Activated CD8-positive, alpha-beta memory T cell treated with anti-CD3 and anti-CD28 coated beads for 36 hours (primary cell): ENCODE data around the gene ABHD14A. TPM values are rescaled to one million over a fixed set of nuclear protein-coding genes. Genes with fewer than 3 reads are reported as not detected.

ENCODE experiments used
- CTCF ChIA-PET: fragments of 350-600 bp; sonication (Branson Sonifier 250); formaldehyde crosslinking; loops from one replicate; lab custom pipeline; 2021; ENCODE audit warnings: antibody characterized with exemption; lab: Charles Lee
- POLR2A ChIA-PET: fragments of 350-600 bp; sonication (Branson Sonifier 250); formaldehyde crosslinking; loops from one replicate; lab custom pipeline; 2021; ENCODE audit warnings: antibody characterized with exemption; lab: Charles Lee
- total RNA-seq, 2 experiments: library from RNA; stranded (reverse); gene quantifications; one replicate each; pipeline ENCODE4 v1.2.3, GENCODE V29; 2021

Gene ABHD14A
- total RNA-seq, 2 experiments from 2014 or later: 14.4 to 14.5 TPM

DNA sequence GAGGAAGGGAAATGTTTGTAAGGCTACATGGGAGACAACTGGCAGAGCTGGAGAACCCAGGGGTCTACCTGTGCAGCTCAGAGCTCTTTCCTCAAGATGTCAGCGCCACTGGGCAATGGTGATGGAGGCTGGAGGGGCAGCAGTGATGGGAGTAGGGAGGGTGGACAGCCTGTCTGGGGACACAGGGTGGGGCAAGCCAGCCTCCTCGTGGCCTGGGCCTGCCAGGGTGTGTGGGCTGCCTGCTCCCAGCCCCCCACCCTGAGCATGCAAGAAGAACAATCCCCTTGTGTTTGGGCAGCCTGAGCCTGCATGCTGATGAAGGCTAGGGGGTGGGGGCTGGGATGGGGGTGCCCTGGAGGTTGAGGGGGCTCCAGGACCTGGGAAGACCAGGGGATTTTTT is 8.8 kb upstream of the ABHD14A start:
- CTCF ChIA-PET: interaction anchor here (1.3 to 4.4 kb wide), 3 partner anchors 8 to 24 kb away, joined by 3 to 17 read pairs (median 15); partner anchors contain the start of genes ABHD14A, ABHD14B, PARP3 and RRP9
- POLR2A ChIA-PET: interaction anchor here (1.1 kb wide), 1 partner anchor 30 kb away, joined by 3 read pairs; no protein-coding TSS in a partner anchor

DNA sequence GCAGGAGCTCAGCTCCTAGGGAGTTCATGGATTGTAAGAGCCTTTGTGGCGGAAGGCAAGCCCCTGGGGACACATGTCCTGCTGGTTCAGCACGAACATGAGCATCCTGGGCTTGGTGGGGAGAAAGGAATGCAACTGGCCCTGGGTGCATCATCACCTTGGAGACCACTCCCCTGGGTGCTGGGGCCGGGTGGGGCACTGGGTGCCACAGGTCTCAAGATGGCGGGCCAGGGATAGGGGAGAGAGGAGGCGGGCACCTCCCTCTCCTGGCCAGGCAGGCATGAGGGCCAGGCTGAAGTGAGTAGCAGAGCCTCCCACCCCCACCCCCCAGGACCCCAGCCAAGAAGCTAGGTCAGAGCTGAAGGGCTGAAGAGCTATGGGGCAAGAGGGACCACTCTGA is 8.4 kb upstream of the ABHD14A start:
- POLR2A ChIA-PET: no interaction called here

DNA sequence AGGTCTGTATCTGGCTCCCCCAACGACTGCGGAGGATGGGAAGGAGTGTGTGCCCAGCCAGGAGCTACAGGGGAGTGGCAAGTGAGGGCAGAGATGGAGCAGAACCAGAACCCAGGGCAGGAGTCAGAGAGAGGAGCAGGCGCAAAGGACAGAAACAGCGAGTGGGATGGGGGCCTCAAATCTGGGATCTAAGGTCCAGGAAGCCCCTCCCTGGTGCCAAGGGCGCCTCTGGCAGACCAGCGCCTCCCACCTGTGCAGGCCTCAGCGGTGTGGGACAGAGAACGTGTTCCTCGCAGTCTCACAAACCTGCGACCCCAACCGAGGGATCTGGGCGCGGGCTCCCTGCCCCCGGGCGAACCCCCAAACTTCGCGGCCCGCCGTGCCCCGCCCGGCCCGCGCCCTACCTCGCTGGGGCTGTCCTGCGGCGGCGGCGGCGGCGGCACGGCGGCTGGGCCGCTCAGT is 7.9 kb upstream of the ABHD14A start:
- ChIA-PET CTCF (interaction anchor here (1.4 to 4.4 kb wide), 2 partner anchors 25 to 188 kb away, joined by 3 to 15 read pairs; partner anchors contain the start of genes PARP3, POC1A and RRP9), POLR2A (no interaction called here)

More for the DNA sequence above, 8.4 kb upstream of the ABHD14A start:
- CTCF ChIA-PET: interaction anchor here (1.4 to 4.4 kb wide), 2 partner anchors 24 to 188 kb away, joined by 3 to 15 read pairs; partner anchors contain the start of genes PARP3, POC1A and RRP9

DNA sequence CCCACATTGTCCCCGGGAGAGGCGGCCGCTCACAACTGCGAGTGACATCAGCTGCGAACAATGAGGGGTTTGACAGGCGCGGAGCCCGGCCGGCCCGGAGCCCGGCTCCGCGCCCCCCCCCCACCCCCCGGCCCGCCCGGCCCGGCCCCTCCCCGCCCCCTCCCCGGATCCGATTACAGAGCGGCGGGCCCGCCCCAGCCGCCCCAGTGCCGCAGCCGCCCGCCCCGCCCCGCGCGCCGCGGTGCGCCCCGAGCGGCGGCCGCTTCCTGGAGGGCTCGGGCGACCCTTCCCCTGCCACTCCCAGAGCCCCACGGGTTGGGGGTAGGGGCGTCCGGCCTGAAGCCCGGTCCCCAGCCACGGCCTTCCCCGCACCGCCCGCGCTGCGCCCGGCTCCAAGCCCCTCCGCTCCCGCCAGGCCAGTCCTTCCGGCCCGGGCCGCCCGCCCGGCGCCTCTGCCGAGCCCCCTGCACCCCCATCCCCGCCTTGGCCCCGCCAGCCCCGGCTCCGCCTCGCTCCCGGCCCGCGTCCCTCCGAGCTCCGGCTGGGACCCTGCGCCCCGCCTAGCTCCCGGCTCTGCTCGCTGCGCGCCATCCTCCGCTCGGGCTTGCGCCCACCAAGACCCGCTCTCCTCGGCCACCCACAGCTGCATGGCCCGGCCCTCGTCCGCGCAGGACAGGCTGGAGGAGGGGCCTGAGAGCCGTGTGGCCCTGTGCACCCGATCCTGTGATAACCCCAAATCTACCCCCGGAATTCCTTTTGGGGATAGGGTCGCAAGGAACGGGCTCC is 7.3 kb upstream of the ABHD14A start, which contains the start of gene PCBP4:
TSS of gene PCBP4 (minus strand) at position 71 of the 786 bp plus-strand sequence. CDS start 6,214 bp downstream, outside the sequence.
- ChIA-PET POLR2A (interaction anchor here (0.9 to 1.4 kb wide), 2 partner anchors 14 to 26 kb away, joined by 3 to 4 read pairs; partner anchors contain the start of genes PARP3 and RRP9), CTCF (interaction anchor here (0.6 to 4.4 kb wide), 3 partner anchors 26 to 1459 kb away, joined by 3 to 15 read pairs (median 5); partner anchors contain the start of genes PARP3, POC1A and RRP9)

DNA sequence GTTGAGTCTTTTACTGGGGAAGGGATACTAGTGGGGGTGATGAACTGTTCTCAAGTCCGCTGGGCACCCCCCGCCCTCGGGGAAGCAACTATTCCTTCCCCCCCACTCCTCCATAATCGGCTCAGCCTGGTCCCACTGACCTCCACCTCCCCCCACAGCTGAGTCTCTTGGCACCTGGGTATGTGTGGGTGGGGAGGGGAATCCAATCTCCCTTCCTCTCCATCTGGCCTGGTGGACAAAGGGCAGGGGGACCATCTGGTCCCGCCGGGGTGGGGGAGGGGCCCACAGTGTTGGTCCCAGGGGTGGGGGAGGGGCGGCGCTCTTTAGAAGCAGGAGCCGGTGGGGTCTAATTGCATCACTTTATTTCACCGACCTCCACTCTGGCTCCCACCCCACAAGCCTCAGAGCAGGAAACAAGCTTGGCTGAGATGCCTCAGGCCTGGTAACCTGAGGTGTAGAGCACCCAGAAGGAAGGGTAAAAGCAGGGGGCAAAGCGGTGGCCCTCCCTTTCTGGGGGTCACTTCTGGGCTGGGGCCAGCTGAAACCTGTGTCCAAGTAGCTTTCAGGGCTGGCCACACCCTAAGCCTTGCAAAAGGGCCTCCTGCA is 6.6 kb upstream of the ABHD14A start:
- ChIA-PET POLR2A (interaction anchor here (0.9 to 1.4 kb wide), 2 partner anchors 14 to 27 kb away, joined by 3 to 4 read pairs; partner anchors contain the start of genes PARP3 and RRP9), CTCF (interaction anchor here (0.6 to 4.4 kb wide), 3 partner anchors 14 to 1459 kb away, joined by 3 to 15 read pairs (median 5); partner anchors contain the start of genes PARP3 and RRP9)

DNA sequence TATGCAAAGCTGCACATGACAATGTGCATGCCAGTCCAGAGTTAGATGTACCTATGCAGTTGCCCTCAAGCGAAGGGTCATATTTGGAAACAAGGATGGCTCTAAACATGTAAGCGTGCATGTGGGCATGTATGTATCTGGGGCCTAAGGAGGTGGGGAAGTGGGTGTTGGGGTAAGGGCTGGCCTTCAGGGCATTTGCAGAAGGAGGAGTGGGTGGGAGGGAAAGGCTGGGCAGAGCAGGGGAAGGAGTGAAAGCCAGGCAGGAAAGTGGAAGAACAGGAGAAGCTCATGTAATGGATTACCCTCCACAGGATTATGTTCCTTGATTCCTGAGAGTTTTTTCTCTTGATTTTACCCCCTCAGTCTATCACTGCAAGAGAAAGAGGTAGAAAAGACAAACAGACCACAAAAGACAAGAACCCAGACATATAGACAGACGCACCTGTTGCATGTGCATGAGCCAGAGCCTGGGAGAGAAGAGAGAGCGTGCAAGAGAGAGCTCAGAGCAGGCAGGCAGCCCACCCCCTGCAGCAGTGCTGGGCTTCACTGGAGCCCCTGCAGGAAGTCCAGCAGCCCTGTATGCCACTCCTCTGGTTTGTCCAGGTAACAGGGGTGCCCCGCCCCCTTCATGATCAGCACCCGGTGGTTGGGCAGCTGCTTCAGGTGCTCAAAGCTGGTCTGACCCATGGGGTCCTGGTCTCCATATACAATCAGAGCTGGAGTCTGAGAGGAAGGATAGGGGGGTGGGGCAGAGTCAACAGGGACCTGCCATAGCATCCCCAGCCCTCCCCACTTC is 5.8 kb upstream of the ABHD14A start:
- ChIA-PET POLR2A (no interaction called here), CTCF (interaction anchor here (0.7 to 1.4 kb wide), 3 partner anchors 11 to 27 kb away, joined by 3 to 5 read pairs (median 3); partner anchors contain the start of gene RRP9)

DNA sequence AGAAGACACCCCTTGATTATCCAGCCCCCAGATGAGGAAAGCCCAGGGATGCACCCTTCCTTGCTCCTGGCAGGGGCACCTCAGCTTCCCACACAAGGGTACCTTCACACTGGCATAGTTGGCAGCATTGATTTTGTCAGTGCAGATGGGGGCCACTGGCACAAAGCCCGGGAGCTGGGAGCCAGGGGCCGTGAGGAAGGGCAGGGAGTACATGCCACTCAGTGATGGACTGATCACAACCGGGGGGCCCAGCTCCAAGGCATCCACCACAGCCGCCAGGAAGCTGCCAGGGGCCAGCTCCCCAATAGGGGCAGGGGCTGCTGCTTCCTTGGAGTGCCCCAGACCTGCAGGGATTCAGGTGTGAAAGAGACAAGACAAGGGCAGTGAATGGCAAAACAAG is 5.0 kb upstream of the ABHD14A start:
- ChIA-PET POLR2A (no interaction called here), CTCF (interaction anchor here (0.7 to 1.4 kb wide), 2 partner anchors 12 to 28 kb away, joined by 3 to 5 read pairs; partner anchors contain the start of gene RRP9)

DNA sequence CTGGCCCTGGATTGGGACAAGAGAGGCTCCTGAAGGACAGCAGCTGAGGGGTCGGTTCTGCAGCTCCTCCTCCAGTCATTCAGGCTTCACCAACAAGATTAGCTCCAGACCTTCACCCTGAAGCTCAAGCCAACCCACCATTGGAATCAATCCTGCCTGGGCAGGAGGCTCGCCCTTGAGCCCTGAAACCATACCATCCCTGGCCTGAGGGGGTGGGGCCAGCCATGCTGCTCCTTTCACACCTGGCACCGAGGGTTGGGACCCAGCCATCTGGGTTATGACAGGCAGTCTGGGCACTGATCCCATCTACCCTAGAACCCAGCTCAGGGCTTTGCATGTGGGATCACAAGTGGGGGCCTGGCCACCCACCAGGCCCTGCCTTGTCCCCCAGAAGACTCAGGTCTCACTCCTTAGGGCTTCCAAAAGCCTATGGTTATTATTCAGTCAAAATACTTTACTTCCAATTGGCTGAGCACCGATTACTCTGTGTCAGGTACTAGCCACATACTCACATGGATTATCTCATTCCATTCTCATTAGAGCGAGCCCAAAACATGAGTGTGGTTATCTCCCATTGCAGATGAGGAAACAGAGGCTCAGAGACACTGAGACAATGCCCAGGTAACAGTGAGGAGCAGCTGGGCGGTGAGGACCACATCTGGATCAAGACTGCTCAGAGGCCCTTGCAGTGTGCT is 4.1 kb upstream of the ABHD14A start:
- CTCF ChIA-PET: no interaction called here
- POLR2A ChIA-PET: no interaction called here

DNA sequence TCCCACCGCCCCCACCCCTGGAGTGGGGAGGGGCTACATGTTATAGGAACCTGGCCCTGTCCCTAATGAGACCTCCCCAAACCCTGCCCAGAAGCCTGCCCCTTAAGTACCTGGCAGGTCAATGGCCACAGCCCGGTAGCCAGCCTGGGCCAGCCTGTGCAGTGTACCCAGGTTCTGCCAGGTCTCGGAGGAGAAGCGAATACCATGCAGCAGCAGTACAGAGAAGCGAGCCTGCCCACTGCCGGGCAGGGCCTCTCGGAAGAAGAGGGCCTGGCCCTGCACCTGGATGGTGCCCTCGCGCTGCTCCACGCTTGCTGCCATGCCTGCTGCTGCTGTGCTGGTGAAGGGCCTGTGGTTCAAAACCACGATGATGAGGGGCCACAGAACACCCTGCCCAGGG is 3.5 kb upstream of the ABHD14A start:
- POLR2A ChIA-PET: no interaction called here
- CTCF ChIA-PET: interaction anchor here (4.5 kb wide), 1 partner anchor 29 kb away, joined by 42 read pairs; the partner anchor contains the start of genes PARP3 and RRP9

DNA sequence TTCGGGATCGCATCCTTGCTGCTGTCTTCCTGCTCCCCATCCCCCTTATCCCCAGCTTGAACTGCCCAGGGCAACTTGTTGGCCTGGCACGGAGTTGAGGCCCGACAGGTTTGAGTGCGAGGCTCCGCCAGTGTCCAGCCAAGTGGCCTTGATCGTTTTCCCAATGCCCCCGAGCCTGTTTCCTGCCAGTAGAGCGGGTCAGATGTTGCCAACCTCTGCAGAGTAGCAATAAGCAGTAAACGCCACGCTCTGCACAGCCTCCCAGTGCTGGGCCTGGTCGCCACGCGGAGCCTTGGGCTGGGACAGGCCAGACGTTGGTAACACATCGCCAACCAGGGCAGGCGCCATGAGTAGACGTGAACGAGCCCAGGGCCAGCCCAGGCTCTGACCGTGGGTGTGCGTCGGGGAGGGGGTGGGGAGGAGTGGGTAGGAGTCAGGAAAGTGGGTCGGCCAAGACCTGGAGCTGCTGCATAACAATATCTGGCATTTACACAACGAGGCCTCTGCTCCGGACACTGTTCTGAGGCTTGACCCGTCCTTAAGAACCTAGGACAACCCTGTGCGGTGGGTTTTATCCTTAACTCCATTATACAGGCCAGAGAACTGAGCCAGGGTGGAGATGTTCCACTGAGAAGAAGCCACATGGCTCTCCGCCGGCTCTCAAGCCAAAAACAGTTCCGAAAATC is 444 bp upstream of the ABHD14A start:
- CTCF ChIA-PET: interaction anchor here (0.8 to 4.5 kb wide), 11 partner anchors 9 to 255 kb away, joined by 3 to 42 read pairs (median 8); partner anchors contain the start of genes ACY1, GPR62, PARP3 and RPL29
- POLR2A ChIA-PET: interaction anchor here (0.9 to 1.7 kb wide), 6 partner anchors 8 to 32 kb away, joined by 3 to 10 read pairs (median 6); partner anchors contain the start of genes ACY1, PARP3 and RPL29

DNA sequence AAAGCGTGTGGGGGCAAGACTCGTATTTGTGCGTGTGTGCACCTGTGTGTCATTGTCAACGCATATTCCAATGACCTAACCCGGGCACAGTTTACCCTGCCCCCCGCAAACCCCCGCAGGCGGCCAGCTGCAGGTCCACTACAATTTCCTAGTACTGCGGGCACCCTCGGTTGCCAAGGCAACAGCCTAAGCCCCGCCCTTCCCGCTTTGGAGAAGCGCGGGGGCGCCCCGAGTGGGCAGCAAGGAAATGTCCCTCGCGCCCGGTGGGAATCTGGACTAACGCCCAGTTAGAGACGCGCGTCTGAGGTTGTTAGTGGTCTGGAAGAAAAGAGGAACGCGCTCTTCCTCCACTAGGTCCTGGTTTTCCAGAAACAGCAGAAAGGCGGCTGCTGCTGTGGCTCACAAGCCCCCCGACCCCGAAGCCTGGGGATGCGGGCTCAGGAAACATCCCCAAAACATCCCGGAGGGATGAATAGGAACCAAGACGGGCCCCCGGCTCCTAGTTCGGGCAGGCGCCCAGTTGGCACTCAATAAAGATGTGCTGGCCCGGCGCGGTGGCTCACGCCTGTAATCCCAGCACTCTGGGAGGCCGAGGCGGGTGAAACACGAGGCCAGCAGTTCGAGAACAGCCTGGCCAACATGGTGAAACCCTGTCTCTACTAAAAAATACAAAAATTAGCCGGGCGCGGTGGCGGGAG is 1.1 kb downstream of the ABHD14A start:
- POLR2A ChIA-PET: interaction anchor here (0.6 kb wide), 1 partner anchor 81 kb away, joined by 5 read pairs; no protein-coding TSS in a partner anchor
- CTCF ChIA-PET: interaction anchor here (0.7 to 4.5 kb wide), 3 partner anchors 33 to 80 kb away, joined by 3 to 42 read pairs (median 6); partner anchors contain the start of genes DUSP7, PARP3 and RRP9

DNA sequence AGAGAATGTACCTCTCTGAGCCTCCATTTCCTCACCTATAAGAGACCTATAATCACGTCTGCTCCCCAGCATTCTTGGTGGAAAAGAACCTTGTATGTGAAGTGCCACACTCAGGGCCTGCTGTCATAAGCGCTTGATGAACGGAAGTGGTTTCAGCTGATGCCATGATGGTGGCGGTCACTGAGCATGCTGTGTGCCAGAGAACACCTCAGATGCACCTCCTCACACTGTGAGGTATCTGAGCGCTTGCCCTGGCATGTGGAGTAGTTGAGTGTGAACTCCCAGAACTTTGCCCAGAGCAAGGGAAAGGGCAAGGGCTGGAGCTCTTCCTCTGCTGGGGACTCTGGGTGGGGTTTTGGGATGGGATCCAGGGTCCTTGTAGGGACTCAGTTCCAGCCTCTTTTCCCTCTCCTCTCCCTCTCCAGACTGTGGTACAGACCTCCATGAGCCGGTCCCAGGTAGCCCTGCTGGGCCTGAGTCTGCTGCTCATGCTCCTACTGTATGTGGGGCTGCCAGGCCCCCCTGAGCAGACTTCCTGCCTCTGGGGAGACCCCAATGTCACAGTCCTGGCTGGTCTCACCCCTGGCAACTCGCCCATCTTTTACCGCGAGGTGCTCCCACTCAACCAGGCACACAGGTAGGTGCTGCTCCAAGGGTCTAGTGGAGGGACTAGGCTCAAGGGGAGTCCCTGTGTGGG is 2.7 kb downstream of the ABHD14A start:
- POLR2A ChIA-PET: no interaction called here
- CTCF ChIA-PET: interaction anchor here (1.6 kb wide), 1 partner anchor 35 kb away, joined by 6 read pairs; no protein-coding TSS in a partner anchor

DNA sequence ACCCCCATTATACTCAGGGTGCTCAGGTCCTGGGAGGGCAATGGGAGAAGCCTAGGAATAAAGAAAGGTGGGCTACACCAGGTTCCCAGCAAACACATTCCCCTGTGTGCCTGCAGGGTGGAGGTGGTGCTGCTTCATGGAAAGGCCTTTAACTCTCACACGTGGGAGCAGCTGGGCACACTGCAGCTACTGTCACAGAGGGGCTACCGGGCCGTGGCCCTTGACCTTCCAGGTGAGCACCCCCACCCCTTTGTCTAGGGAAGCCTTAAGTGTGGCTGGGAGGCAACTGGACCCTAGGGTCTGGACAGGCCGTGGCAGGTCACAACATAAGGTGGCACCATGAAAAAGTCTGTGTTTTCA is 3.3 kb downstream of the ABHD14A start:
- POLR2A ChIA-PET: no interaction called here
- CTCF ChIA-PET: no interaction called here

DNA sequence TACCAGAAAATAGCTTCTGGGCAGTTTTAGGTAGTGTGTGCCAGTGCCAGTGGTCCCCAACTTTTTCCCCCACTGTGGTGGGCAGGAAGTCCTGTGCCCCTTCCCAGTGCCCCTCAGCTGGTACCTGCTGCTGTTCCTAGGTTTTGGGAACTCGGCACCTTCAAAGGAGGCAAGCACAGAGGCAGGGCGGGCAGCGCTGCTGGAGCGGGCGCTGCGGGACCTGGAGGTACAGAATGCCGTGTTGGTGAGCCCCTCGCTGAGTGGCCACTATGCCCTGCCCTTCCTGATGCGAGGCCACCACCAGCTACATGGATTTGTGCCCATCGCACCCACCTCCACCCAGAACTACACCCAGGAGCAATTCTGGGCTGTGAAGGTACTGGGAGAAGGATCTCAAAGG is 5.4 kb downstream of the ABHD14A start:
- POLR2A ChIA-PET: no interaction called here

DNA sequence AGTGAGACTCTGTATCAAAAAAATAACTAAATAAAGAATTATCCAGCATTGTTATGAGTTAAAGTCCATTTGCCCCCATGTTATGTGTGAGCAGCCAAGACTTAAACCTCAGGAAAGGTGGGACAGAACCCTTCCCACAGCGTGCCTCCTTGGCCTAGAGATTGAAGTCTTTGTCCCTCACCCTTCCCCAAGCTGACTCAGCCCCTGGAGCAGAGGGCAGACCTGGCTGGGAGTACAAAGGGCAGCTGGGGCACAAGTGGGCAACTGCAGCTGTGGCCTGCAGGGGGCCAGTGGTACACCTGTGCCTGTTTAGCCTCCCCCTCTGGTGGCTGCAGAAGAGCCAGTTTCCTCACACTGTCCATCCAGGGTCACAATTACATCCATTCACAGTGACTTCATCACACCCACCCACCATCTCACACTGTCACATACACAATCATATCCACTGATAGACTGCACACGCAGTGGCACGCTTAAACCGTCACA is 7.5 kb downstream of the ABHD14A start:
- POLR2A ChIA-PET: interaction anchor here (0.5 to 4.4 kb wide), 11 partner anchors 7 to 471 kb away, joined by 3 to 84 read pairs (median 5); partner anchors contain the start of genes ABHD14A, ABHD14B, PARP3 and PCBP4

More for the DNA sequence above, 5.4 kb downstream of the ABHD14A start:
- CTCF ChIA-PET: interaction anchor here (1.1 to 1.9 kb wide), 3 partner anchors 13 to 74 kb away, joined by 3 to 4 read pairs (median 4); partner anchors contain the start of gene PARP3

More for the DNA sequence above, 7.5 kb downstream of the ABHD14A start:
- CTCF ChIA-PET: interaction anchor here (0.5 to 4.1 kb wide), 10 partner anchors 8 to 389 kb away, joined by 3 to 31 read pairs (median 4); partner anchors contain the start of genes ABHD14A, ABHD14B, PARP3 and RPL29
